Activated naive CD4-positive, alpha-beta T cell treated with Interleukin-2 at 50 U/mL for 16 hours (primary cell): ENCODE measurements around the gene MRPL11.
"Not testable (repeated sequence)": the region's sequence is repeated elsewhere in the genome, so short reads cannot be mapped to it uniquely, and the experiment has no call there.

ENCODE experiments used
- DNase-seq: peaks from one replicate; pipeline ENCODE4 v3.0.0-alpha.2; 2020

MRPL11 gene

DNA sequence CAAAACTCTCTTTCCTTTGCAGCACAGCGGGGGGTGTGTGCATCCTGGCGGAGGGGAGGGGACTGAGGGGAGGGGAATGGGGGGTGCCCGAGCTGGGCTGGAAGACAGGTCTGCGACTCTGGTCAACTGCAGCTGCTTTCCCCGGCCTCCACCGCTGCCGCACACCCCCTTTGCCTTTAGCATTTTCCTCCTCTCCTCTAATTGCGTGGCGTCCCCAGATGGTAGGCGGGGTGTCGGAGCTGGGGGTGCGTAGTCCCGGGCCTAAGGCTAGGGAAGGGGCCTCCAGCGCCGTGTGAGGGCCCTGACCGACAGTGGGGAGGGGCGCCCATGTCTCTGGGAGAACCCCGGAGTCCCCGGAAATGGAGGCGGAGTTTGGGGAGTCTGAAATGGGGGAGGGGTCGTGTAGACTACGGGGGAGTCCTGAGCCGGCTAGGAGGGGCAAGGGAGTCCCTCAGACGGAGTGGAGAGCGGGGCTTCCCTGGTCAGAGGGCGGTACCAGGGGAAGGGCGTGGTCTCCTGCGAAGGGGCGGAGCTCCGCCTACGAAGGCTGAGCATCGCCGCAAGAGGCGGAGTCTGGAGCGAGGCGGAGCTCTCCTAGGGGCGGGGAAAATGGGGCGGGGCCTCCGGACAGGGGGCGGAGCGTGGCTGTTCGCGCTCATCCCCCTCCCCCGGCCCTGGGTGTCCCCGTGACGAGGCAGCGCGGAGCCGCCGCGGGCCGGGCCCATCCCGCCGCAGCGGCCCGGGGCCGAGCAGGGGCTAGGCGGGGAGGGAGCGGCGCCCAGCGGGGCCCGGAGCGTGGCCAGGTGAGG, 27.8 kb upstream of the MRPL11 start, which contains the start of gene PELI3:
Gene PELI3 (plus strand): TSS at position 681 of the 809 bp plus-strand sequence. CDS start 1,224 bp downstream, outside the sequence.
- DNase-seq = peak; percentile 92

DNA sequence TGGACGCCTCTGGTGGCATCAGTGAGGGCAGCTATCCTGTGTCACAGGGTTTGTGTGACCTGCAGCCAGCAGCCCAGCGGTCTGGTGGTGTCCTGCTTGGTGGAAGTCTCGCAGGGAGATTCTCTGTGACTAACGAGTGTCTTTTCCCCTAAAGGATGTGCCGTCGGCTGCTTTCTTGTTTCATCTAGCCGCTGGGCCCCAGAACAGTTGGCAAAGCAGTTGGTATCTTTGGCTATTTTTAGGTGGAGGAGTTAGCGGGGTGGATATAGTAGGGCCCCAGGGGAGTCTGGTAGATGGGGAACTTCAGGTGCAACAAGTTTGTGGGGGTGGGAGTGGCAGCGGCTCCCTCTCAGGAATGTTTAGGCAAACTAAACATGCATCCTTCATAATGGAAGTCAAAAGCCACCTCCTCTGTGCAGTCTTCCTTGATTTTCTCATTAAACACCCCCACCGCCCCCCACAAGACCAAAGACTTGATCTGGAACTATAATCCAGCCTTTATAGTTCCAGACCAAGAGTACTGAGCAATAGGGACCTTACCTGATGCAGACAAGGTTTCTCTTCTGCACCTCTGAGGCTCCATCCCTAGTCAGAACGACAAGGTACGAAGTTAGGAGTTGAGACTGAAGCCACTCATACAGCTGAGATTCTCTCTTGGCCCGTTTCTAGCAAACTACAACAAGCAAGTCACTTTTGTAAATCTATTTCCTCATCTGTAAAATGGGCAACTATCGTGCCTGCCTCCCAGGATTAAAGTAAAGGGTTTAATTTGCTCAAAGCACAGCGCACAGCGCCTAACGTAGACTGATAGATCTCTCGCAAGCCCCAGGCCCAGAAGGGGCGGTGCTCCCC, 27.0 kb upstream of the MRPL11 start:
- DNase-seq = no peak

DNA sequence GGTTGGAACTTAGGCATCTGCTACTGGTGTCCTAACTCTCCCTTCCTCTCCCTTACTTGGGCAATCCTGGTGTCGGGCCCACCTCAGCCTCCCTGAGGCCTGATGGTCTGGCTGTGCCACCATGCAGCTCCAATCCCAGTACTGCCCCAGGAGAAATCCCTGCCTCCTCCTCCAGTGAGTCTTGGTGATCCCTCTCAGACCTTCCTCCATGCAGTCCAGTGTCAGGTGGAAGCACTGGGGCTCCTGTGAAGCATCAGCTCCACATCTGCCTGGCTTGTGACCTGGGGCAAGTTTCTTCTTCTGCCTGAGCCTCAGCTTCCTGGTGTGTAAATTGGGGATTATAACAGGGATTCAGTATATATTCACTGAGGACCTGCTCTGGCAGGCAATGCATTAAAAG, 26.3 kb upstream of the MRPL11 start:
- DNase-seq = no peak

GRCh38 chr11:66464116-66464515, 25.5 kb upstream of the MRPL11 start:
- not testable (repeated sequence) for DNase-seq

GRCh38 chr11:66462911-66463310, 24.3 kb upstream of the MRPL11 start:
- DNase-seq = no peak

DNA sequence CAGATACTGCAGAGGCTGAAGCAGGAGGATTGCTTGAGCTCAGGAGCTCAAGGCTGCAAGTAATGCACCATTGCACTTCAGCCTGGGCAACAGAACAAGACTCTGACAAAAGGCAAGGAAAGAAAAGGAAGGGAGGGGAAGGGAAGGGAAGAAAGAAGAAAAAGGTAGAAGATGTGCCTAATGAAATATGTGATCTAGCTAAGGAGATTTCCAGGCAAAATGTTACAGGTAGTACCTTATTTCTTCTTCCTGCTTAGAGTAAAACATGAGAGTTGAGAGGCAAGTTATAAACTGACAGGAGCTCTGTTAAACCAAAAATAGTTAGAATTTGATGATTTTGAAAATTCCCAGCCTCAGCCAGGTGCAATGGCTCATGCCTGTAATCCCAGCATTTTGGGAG, 23.4 kb upstream of the MRPL11 start:
- no peak for DNase-seq

GRCh38 chr11:66459138-66459778, 20.6 kb upstream of the MRPL11 start:
- DNase-seq = no peak

- DNase-seq = no peak
Measured at GRCh38 chr11:66457826-66458225, 19.2 kb upstream of the MRPL11 start.

DNA sequence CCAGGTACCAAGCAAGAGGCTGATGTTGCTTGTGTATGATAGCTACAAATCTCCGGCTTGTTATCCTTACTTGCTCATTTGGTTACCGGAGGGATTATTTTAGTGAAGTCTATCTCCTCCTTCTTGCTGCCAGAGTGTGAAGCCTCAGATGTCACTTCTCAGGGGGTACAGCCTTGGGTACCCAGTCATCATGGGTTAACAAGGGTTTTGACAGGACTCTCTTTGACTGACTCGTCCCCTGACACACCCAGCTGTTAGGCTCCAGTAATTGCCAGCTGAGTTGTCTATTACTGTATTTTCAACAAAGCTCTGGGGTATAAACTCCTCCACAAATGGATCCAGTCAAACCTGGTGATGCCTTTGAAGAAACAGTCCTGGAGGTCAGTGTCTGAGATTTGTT, 16.2 kb upstream of the MRPL11 start:
- no peak for DNase-seq

DNA sequence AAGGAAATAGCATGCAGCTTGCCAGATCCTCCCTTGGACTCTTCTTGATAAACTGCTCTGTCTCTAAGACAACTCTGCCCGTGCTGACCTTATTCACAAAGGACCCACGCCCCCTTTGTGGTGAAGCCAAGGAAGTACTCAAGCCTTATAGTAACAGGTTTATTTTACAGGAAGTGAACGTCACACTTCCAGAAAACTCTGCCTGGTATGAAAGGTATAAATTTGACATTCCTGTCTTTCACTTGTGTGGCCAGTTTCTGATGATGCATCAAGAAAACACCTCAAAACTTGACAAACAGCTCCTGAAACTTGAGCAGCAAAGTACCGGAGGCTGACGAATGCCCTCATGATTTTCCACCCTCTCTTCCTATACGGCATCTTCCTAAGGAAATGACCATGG, 15.6 kb upstream of the MRPL11 start:
- DNase-seq = no peak

DNA sequence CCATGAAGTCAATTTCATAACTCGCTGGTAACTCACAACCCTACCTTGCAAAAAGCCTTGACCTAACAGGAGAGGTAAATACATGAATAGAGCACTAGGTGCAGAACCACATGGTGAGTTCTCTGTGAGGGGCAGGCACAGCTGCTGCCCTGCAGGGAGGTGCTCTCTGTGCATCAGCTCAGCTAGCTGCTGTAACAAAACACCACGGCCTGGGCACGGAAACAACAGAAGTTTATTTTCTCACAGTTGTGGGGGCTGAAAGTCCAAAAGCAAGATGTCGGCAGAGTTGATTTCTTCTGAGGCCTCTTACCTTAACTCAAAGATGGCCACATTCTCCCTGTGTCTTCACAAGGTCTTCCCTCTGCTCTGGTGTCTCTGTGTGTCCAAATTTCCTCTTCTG, 13.0 kb upstream of the MRPL11 start:
- DNase-seq = no peak

GRCh38 chr11:66450560-66450959, 11.9 kb upstream of the MRPL11 start:
- DNase-seq = no peak

DNA sequence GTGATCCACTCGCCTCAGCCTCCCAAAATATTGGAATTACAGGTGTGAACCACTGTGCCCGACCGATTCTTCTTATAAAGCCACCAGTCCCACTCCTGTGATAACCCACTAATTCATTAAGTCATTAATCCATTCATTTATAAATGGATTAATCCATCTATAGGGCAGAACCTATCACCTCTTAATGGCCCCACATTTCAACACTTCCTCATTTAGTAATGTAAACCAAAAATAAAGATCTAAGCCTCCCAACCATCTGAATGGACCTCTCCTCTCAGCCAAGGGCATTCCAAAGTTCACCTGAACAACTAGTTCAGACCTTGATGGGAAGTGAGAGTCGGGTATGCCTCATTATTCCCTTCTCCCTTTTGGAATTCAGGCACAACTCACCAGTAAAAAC, 9.9 kb upstream of the MRPL11 start:
- no peak for DNase-seq

DNA sequence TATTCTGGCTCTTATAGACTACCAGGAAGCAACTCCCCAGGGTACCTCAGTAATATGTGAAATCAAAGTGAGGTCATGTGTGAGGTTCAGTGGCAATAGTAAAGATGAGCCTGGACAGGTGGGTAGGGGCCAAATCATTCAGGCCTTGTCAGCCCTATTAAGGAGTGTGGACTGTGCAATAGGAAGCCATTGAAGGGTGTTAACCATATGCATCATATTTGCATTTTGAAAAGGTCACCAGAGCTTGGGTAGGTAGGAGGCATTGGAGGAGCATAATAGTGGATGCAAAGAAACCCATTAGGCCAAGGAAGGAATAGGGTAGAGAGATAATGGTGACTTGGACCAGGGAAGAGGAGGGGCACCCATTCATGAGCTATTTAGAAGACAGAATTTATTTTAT, 8.4 kb upstream of the MRPL11 start:
- no peak for DNase-seq

- DNase-seq = no peak
Measured at GRCh38 chr11:66443602-66444001, 5.0 kb upstream of the MRPL11 start.

GRCh38 chr11:66440940-66441282, 2.3 kb upstream of the MRPL11 start:
- not testable (repeated sequence) for DNase-seq

DNA sequence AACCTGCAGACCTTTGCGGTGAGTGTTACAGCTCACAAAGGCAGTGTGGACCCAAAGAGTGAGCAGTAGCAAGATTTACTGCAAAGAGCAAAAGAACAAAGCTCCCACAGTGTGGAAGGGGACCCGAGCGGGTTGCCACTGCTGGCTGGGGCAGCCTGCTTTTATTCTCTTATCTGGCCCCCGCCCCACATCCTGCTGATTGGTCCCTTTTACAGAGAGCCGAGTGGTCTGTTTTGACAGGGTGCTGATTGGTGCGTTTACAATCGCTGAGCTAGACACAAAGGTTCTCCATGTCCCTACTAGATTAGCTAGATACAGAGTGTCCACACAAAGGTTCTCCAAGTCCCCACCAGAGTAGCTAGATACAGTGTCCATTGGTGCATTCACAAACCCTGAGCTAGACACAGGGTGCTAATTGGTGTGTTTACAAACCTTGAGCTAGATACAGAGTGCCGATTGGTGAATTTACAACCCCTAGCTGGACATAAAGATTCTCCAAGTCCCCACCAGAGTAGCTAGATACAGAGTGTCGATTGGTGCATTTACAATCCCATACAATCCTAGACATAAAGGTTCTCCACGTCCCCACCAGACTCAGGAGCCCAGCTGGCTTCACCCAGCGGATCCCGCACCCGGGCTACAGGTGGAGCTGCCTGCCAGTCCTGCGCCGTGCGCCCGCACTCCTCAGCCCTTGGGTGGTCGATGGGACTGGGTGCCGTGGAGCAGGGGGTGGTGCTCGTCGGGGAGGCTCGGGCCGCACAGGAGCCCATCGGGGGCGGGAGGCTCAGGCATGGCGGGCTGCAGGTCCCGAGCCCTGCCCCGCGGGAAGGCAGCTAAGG, 1.7 kb upstream of the MRPL11 start:
- not testable (repeated sequence) for DNase-seq

DNA sequence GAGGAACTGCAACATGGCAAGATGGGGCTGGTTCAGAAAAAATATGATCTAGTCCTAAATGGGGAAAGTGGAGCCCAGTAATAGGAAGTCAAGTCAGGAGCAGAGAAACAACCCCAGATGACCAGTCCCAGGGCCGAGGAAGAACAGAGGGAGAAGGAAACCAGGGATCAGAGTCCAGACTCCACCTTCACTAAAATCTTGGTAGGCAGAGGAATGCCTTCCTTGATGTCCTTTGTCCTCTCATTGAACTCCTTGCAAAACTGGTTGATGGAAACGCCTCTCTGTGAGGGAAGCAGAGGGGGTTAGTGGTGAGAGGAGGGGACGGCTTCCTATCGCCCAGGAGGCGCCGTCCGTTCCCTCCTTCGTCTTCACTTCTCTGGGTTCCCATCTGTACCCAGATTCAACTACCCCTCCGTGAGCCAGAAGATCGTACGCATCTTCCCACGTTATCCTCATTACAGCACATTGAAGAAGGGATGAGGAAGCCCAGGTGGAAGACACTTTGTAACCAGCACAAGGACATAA, 607 bp downstream of the MRPL11 start:
- no peak for DNase-seq

DNA sequence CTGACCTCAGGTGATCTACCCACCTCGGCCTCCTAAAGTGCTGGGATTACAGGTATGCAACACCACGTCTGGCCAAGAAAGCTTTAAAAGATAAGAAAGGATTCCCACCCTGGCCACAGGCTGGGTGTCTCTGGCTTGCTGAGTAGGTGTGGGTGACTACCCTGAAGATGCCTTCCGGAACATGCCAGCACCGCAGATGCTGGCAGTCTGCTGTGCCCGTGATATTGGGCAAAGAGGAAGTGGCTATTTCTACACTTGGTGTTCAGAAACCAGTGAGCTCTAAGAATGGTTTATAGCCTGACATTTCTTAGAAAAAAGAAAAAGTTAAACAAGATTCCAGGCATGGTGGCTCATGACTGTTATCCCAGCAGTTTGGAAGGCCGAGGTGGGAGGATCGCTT, 6.1 kb downstream of the MRPL11 start:
- no peak for DNase-seq

DNA sequence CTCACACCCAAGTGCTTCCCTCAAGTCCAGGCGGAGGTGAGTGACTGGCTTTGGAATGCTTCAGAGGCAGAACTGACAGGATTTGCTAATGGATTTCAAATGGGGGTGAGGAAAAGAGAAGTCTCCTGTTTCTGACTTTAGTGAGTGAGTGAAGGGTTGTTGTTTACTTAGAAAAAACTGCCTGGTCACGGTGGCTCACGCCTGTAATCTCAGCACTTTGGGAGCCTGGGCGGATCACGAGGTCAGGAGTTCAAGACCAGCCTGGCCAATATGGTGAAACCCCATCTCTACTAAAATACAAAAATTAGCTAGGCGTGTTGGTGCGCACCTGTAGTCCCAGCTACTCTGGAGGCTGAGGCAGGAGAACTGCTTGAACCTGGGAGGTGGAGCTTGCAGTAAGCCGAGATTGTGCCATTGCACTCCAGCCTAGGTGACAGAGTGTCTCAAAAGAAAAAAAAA, 6.7 kb downstream of the MRPL11 start:
- not testable (repeated sequence) for DNase-seq

- not testable (repeated sequence) for DNase-seq
Measured at GRCh38 chr11:66431287-66431686, 7.4 kb downstream of the MRPL11 start.

GRCh38 chr11:66429983-66430602, 8.6 kb downstream of the MRPL11 start:
- DNase-seq = peak; percentile 76
